CD4-positive, alpha-beta T cell (primary cell): ENCODE data around the gene CLDN3. TPM values are rescaled to one million over a fixed set of nuclear protein-coding genes. Genes with fewer than 3 reads are reported as not detected.

Source experiments
- ATAC-seq: fragments of 200-7000 bp; cut with Tn5 transposase; one replicate; pipeline ENCODE4 v1.10.0; 2022; ENCODE audit warnings: mild to moderate bottlenecking; ENCODE audit not compliant: poor library complexity
- CTCF ChIA-PET: fragments of 350-600 bp; sonication (Branson Sonifier 250); formaldehyde crosslinking; loops from one replicate; lab custom pipeline; 2021; ENCODE audit warnings: antibody characterized with exemption, inconsistent platforms; lab: Charles Lee
- POLR2A ChIA-PET: fragments of 350-600 bp; sonication (Branson Sonifier 250); formaldehyde crosslinking; loops from one replicate; lab custom pipeline; 2021; ENCODE audit warnings: antibody characterized with exemption, inconsistent platforms; lab: Charles Lee
- DNase-seq, 14 experiments: peaks; one replicate each; pipeline ENCODE4 v3.0.0-alpha.2; 2013 to 2020; ENCODE audit warnings: mixed read lengths in 2 of 14
- H3K27ac ChIP-seq, 2 donors: one replicate each; pipeline versions ENCODE4 v1.5.1 to v1.7.0; 2013; ENCODE audit warnings: low read length in 2 of 2, low read depth in 1 of 2, mild to moderate bottlenecking in 1 of 2
- H3K27me3 ChIP-seq, 2 experiments: 1 replicate in 1 of 2; 2 replicates in 1 of 2; pipeline versions ENCODE4 v1.6.1 to v1.7.0; 2013; ENCODE audit warnings: low read length in 2 of 2, control low read depth in 1 of 2, mild to moderate bottlenecking in 1 of 2, moderate library complexity in 1 of 2; ENCODE audit not compliant: insufficient read depth in 2 of 2, control insufficient read depth in 1 of 2
- H3K36me3 ChIP-seq: one replicate; pipeline ENCODE4 v1.6.1; 2013; ENCODE audit warnings: low read length, control low read depth; ENCODE audit not compliant: insufficient read depth
- H3K4me1 ChIP-seq: one replicate; pipeline ENCODE4 v1.6.1; 2013; ENCODE audit warnings: low read length, control low read depth; ENCODE audit not compliant: insufficient read depth
- H3K4me3 ChIP-seq: one replicate; pipeline ENCODE4 v1.5.1; 2013; ENCODE audit warnings: mild to moderate bottlenecking, low read length, moderate library complexity
- H3K9me3 ChIP-seq, 2 experiments: 1 replicate in 1 of 2; 2 replicates in 1 of 2; pipeline versions ENCODE4 v1.6.1 to v1.7.0; 2013; ENCODE audit warnings: low read length in 2 of 2, mild to moderate bottlenecking in 2 of 2, control low read depth in 1 of 2, moderate library complexity in 1 of 2; ENCODE audit not compliant: control insufficient read depth in 1 of 2, insufficient read depth in 1 of 2
- H3K27ac Mint-ChIP-seq: one replicate; pipeline ENCODE4 v1.8.0; 2020; ENCODE audit warnings: mixed read lengths
- H3K27me3 Mint-ChIP-seq: one replicate; pipeline ENCODE4 v1.8.0; 2021; ENCODE audit warnings: mixed read lengths
- H3K36me3 Mint-ChIP-seq: one replicate; pipeline ENCODE4 v1.8.0; 2021; ENCODE audit warnings: low read depth, mixed read lengths
- H3K4me1 Mint-ChIP-seq: one replicate; pipeline ENCODE4 v1.8.0; 2021; ENCODE audit warnings: low read depth, mixed read lengths
- H3K4me3 Mint-ChIP-seq: one replicate; pipeline ENCODE4 v1.8.0; 2020; ENCODE audit warnings: mild to moderate bottlenecking, mixed read lengths
- H3K9me3 Mint-ChIP-seq: one replicate; pipeline ENCODE4 v1.8.0; 2020; ENCODE audit warnings: mixed read lengths
- CTCF ChIP-seq: fragments of 200-600 bp; IDR thresholded peaks from one replicate; pipeline ENCODE4 v1.8.0; 2022; ENCODE audit warnings: antibody characterized with exemption, mild to moderate bottlenecking
- intact Hi-C, 2 experiments: fragments of 100-400 bp; cut with DNase I in 1 of 2; cut with micrococcal nuclease in 1 of 2; formaldehyde crosslinking; loops; one replicate each; pipeline versions ENCODE4 v1.15.1 to v1.9.0; 2023 to 2025; cut with DNase I, micrococcal nuclease
- total RNA-seq, 174 experiments: library from RNA in 2 of 174; stranded (reverse) in 2 of 174; gene quantifications; one replicate each; pipeline ENCODE4 v1.2.3 and lab custom pipeline; 2021 to 2026

CLDN3 gene
- total RNA-seq, 2 experiments from 2014 or later = not detected

GRCh38 chr7:73737491-73738219 lies 32.4 kb downstream of the CLDN3 start:
- TF ChIP-seq CTCF = no peak
- Mint-ChIP-seq H3K36me3 (peaks cover 4% of the 10 kb centered on the region), H3K4me1 (peaks cover 17% of the 10 kb centered on the region), H3K9me3 (no peaks in the 10 kb centered on the region), H3K27me3 (no peaks in the 10 kb centered on the region), H3K27ac (peak overlapping the region; percentile 92), H3K4me3 (peak overlapping the region; percentile 94)
- Histone ChIP-seq H3K4me1 (peaks cover 29% of the 10 kb centered on the region), H3K27me3 (no peaks in the 10 kb centered on the region), H3K9me3 (peaks cover 0 to 5% of the 10 kb centered on the region in 2 experiments), H3K27ac (no peak overlapping the region), H3K36me3 (peaks cover 13% of the 10 kb centered on the region), H3K4me3 (peak overlapping the region; percentile 86)
- ChIA-PET POLR2A (interaction anchor here (0.9 to 2.6 kb wide), 7 partner anchors 12 to 215 kb away, joined by 3 to 14 read pairs (median 8); partner anchors contain the start of genes BAZ1B, BCL7B, STX1A and TBL2), CTCF (interaction anchor here (2.3 kb wide), 1 partner anchor 131 kb away, joined by 9 read pairs; no protein-coding TSS in a partner anchor)
- DNase-seq = peak in 1 of 14 experiments; percentile 48
- intact Hi-C loops = loop anchor here (1.0 to 10.0 kb wide), 11 partner anchors 17 to 913 kb away; partner anchors contain the start of genes VPS37D (in 2 of the 2), BAZ1B (in 1 of the 2), BCL7B (in 1 of the 2) and EIF4H (in 1 of the 2)
- ATAC-seq = no peak

DNA sequence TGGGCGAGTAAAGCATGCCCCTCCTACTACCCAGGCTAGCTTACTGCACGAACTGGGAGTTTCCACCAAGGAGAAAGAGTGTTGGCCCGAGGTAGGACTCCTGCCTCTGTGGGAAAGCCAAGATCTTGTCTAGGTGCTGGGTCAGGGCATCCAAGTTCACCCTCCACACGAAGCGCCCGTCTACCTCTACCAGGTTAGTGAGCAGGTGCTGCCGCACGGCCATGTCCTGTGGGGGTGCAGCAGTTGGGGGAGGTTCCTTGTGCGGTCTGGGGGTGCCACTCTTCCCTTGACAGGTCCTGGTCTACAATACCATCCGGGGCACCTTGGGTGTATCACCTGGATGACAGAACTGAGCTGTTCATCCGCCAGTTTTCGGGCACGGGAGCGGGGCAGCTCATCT lies 33.2 kb downstream of the CLDN3 start:
- Histone ChIP-seq H3K27me3 (no peaks in the 10 kb centered on the region), H3K9me3 (peaks cover 0 to 5% of the 10 kb centered on the region in 2 experiments), H3K4me3 (no peak overlapping the region), H3K4me1 (peaks cover 29% of the 10 kb centered on the region), H3K36me3 (peaks cover 13% of the 10 kb centered on the region), H3K27ac (no peak overlapping the region)
- Mint-ChIP-seq H3K27ac (no peak overlapping the region), H3K4me1 (peaks cover 17% of the 10 kb centered on the region), H3K9me3 (no peaks in the 10 kb centered on the region), H3K36me3 (peaks cover 4% of the 10 kb centered on the region), H3K4me3 (peak overlapping the region; percentile 94), H3K27me3 (no peaks in the 10 kb centered on the region)
- ChIA-PET POLR2A (no interaction called here), CTCF (no interaction called here)
- intact Hi-C loops = loop anchor here (2.0 to 10.0 kb wide), 7 partner anchors 70 to 912 kb away; partner anchors contain the start of genes BCL7B (in 1 of the 2), EIF4H (in 1 of the 2), LIMK1 (in 1 of the 2) and TYW1B (in 1 of the 2)
- TF ChIP-seq CTCF = no peak
- DNase-seq = no peak
- ATAC-seq = no peak

DNA sequence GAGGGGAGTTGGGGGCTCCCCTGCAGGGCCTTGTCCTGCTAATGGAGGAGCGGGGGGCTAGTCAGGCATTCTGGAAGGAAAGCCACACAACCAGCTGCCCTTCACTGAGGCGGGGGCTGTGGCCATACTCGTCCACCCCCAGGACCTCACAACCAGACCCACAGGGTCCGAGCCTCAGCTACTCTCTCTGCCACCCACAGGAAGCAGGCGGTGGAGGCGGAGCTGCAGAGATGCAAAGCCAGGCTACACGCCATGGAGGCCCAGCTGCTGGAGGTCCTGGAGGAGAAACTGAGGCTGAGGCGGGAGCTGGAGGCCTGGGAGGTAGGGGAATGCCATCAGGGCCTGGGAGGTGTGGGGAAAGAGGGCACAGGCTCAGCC lies 34.6 kb downstream of the CLDN3 start:
- ChIA-PET CTCF (interaction anchor here (1.3 to 2.5 kb wide), 7 partner anchors 10 to 231 kb away, joined by 3 to 49 read pairs (median 5); no protein-coding TSS in a partner anchor), POLR2A (no interaction called here)
- TF ChIP-seq CTCF = no peak
- Mint-ChIP-seq H3K36me3 (peaks cover 4% of the 10 kb centered on the region), H3K9me3 (no peaks in the 10 kb centered on the region), H3K27me3 (no peaks in the 10 kb centered on the region), H3K27ac (no peak overlapping the region), H3K4me3 (no peak overlapping the region), H3K4me1 (peaks cover 17% of the 10 kb centered on the region)
- ATAC-seq = no peak
- no peak overlapping the region for H3K27ac ChIP-seq
- peaks cover 0 to 5% of the 10 kb centered on the region in 2 experiments for H3K9me3 ChIP-seq
- H3K36me3 ChIP-seq = peaks cover 13% of the 10 kb centered on the region
- intact Hi-C loops = loop anchor here (2.0 to 10.0 kb wide), 7 partner anchors 68 to 911 kb away; partner anchors contain the start of genes EIF4H (in 1 of the 2), LIMK1 (in 1 of the 2), TYW1B (in 1 of the 2) and VPS37D (in 1 of the 2)
- no peak for DNase-seq
- no peak overlapping the region for H3K4me3 ChIP-seq
- no peaks in the 10 kb centered on the region for H3K27me3 ChIP-seq
- peaks cover 29% of the 10 kb centered on the region for H3K4me1 ChIP-seq
